ENCODE results near the gene TUBA3D.

DNA sequence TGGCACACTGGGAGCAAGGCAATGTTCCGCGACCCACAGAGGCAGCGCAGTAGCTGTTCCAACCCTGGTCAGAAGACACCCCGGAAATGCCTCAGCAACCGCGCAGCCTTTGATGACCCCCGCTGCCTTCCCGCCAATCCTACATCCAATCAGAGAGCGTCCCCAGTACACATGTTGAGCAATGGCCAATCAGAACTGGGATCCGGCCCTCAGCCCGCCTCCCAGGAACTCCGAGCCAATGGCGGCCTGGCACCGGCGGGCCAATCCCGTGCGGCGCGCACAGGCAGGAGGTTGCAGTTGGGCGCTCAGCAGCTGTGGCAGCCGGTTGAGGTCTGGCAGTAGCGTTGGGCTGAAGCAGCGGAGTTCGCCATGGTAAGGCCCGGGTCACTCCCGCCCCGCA, at the start of gene TUBA3D:
- TF ChIP-seq, protein P1, sequence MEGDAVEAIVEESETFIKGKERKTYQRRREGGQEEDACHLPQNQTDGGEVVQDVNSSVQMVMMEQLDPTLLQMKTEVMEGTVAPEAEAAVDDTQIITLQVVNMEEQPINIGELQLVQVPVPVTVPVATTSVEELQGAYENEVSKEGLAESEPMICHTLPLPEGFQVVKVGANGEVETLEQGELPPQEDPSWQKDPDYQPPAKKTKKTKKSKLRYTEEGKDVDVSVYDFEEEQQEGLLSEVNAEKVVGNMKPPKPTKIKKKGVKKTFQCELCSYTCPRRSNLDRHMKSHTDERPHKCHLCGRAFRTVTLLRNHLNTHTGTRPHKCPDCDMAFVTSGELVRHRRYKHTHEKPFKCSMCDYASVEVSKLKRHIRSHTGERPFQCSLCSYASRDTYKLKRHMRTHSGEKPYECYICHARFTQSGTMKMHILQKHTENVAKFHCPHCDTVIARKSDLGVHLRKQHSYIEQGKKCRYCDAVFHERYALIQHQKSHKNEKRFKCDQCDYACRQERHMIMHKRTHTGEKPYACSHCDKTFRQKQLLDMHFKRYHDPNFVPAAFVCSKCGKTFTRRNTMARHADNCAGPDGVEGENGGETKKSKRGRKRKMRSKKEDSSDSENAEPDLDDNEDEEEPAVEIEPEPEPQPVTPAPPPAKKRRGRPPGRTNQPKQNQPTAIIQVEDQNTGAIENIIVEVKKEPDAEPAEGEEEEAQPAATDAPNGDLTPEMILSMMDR (IDR thresholded peaks at IDR 0.05) = no peak
- TF ChIP-seq POLR2A (IDR thresholded peaks at IDR 0.05) = no peak
